Measurements from ENCODE around the gene ARMH3.
"Not testable (repeated sequence)": the region's sequence is repeated elsewhere in the genome, so short reads cannot be mapped to it uniquely, and the experiment has no call there.

ARMH3 gene

GRCh38 chr10:101980677-101981076 is 75.3 kb downstream of the ARMH3 start:
- not testable (repeated sequence) for DNase-seq

- no peak for DNase-seq
Measured at GRCh38 chr10:101974091-101974971, 81.6 kb downstream of the ARMH3 start.

DNA sequence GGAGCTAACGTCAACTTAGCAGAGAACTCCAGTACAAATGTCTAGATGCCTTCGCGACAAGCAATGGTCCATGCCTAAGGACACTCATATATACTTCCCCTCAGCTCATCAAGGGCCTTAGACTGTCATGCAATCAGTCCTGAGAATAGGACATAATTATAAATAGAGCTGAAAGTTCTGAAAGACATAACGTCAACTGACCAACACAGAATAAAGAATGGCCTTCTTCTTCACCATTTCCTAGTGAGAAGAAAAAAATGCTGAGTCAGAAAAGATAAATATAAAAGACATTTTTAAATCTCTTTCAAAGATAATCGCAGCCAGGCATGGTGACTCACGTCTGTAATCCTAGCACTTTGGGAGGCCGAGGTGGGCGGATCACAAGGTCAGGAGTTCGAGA is 83.2 kb downstream of the ARMH3 start:
- no peak for DNase-seq

- no peak for DNase-seq
Measured at GRCh38 chr10:101969412-101969922, 86.5 kb downstream of the ARMH3 start.

DNA sequence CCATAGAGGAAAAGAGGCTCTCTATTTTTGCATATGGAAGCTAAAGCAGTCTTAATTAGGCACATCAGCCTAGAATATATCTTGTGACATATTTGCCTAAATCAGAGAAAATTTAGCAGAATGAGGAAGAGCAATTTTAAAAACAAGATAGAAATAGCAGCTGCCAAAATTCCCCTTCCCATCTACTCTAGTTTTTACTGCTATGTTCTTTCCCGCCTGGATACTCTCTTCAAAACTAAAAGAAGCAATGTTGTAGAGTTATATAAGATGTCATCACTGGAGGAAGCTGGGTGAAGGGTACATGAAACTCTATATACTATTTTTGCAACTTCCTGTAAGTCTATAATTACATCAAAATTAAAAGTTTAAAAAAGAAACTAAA is 87.0 kb downstream of the ARMH3 start:
- no peak for DNase-seq

DNA sequence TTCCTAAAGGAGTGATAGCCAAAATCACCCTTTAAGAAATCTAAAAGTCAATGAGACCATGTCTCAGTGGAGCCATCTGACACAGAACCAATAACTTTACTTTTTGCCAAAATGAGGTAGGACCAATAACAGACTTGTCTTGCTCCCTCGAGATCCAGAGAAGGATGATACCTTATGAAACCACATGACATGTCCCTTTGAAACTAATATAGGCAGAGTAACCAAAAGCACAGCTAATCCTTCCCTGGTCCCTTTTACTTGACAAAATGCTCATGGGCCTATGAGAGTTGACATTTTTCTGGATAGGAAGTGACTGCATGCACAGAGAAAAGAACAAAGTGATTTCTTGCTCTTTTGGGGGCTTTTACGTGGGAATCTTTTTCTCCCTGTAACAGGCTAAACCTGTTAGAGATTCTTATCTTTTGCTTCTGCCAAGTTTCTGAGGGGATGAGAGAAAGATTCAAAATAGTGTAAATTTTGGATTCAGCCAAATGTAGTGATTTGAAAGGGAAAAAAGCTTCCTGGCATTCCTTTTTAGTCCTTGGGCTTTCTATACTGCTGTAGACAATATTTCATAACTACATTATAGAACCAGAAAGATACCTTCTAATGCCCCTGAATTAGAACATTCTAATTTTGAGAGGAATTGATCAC is 87.6 kb downstream of the ARMH3 start:
- no peak for DNase-seq

DNA sequence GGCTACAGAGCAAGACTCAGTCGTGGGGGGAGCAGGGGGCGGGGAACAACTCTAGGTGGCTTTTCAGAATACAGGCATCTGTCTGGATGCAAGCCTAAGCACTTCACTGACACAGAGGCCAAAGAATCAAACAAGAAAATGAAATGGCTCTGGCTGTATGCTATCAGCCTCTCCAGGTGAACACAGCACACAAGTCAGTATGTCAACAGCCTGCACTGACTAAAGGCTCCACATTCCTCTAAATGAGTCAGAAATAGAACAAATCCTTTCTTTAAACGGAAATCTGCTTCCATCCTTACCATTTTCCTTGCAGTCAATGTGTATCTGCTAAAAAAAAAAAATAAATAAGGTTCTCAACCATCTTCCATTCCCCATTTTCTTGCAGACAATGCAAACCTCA is 88.3 kb downstream of the ARMH3 start:
- no peak for DNase-seq

DNA sequence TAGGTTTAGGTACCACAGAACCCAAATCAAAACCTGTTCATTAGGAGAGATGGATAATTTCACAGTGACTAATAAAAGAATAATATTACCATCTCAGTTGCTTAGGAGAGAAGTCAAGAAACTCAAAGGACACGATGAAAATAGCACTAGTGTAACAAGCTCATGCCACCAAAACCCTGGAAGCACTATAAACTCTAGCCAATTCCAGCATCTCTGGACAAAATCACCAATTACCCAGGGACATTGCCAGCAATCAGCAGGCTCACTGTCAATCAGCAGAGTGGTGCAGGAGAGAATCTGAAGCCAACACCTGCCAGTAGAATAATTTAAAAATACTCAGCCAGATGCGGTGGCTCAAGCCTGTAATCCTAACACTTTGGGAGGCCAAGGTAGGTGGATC is 88.9 kb downstream of the ARMH3 start:
- DNase-seq, result no peak

DNA sequence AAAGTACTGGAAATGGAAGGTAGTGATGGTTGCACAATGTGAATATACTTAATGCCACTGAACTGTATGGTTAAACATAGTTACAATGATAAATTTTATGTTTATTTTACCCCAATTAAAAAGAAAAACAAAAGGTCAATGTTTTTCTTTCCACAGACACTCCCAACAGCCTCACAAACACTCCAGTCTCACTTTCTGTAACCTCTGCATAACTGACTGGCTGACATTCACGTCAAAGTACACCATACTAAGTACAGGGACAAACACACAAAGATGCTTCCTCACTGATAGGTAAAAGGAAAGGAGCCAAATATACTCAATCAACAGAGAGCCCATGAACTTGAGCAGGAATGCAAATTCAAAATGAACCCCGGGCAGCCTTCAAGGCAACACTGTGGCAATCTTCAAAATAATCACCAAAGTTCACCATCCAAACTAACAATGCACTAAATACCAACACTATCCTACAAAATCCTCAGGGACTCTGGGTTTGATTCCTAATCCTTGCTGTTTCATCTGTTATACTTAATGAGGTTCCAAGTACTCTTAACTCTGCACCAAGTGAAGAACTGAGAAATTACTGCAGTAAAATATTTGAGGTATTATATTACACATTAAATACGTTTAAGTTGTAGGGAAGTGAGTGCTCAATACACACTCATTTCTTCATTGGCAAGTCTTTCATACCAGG is 90.8 kb downstream of the ARMH3 start:
- no peak for DNase-seq

GRCh38 chr10:101961591-101962498 is 94.1 kb downstream of the ARMH3 start:
- no peak for DNase-seq

DNA sequence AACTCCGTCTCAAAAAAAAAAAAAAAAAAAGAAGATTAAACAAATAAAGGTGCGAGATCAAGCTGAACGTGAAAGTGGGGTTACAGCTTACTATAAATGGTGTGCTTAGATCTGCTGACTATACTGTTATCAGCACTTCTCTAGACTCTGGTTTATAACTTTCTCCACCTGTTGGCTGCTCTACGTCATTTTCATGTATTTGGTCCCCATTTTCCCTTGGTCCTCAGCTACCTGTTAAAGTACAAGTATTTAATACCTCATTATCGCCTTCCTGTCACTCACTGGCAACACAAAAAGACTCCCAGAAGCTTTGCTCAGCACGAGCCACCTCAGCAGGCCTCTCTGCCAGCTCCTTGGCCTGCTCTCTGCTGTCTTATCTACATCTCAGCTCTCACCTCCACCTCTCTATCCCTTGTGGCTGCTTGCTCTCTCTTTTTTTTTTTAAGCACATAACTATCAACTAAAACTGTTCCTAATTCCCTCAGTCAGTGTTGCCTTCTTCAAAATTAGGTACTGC is 95.0 kb downstream of the ARMH3 start:
- DNase-seq, result no peak

DNA sequence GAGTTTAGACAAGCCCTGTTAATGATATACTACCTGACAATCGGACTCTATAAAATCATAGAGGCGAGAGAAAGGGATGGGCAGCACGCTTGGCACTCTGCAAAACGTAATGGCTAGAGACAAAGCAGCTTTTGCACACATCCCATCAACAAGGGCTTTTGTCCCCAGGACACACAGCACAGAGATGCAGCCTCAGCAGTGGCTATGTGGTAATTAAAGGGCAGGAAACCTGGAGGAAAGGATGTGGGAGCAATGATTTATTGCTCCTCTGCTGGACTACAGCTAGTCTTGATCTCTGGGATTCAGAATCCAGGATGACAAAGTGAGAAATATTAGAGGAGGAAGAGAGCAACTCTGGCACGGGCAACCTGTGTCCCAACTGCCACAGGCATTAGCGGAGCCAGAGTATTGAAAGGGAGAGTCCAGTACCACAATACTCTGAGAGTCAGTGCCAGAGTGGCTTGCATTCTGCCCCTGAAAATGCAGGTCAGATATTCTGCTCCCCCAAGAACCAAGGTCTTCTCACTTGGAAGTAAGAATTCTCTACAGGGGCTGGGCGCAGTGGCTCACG is 96.5 kb downstream of the ARMH3 start:
- DNase-seq, result no peak

DNA sequence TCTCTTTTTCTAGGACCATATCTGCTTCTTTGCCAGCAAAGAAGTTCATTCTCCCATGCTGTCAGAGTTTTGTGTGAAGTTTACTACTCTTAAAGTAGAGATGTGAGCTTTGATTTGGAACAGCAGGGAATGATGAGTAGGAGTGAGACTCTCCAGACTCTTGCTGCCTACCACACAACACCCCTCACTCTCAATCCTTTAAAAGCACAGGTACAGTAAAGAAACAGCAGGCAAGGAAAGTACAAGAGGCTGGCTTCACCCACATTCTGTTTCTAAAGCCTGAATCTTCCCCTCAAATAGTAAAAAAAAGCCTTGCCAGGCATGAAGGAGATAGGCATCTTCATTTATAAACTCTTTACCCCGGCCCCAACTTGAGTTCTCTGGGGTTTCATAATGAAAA is 97.3 kb downstream of the ARMH3 start:
- DNase-seq, result no peak

- DNase-seq, result no peak
Measured at GRCh38 chr10:101956898-101957297, 99.1 kb downstream of the ARMH3 start.

DNA sequence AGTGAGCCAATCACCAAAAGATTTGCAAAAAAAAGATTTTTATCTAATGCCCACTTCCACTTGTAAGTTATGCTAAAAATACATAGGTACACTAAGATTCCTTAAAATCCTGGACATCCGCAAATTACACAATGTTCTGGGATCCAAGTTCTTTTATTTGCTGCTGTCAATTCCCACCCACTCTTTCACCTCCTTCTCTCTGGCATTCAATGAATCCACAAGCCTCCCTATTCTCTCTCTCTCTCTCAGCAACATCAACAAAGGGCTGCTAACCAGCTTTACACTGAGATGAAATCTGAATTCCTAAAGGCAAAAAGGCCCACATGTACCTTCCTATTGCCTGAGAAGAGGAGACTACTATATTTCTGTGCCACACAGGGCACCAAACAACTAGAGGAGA is 99.9 kb downstream of the ARMH3 start:
- no peak for DNase-seq

DNA sequence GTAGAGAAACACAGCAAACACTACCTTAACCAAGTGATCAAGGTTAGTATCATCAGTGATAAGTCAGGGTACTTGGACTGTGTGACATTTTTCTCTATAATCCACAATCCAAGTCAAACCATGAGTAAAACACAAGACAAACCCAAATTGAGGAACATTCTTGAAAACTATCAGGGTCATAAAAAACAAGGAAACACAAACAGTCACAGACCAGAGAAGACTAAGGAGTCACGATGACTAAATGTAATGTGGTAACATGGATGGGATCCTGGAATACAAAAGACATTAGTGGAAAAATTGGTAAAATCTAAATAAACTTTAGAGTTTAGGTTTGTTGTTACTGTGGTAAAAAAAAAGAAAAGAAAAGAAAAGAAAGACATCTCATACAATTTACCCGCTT is 103.8 kb downstream of the ARMH3 start:
- DNase-seq, result no peak

DNA sequence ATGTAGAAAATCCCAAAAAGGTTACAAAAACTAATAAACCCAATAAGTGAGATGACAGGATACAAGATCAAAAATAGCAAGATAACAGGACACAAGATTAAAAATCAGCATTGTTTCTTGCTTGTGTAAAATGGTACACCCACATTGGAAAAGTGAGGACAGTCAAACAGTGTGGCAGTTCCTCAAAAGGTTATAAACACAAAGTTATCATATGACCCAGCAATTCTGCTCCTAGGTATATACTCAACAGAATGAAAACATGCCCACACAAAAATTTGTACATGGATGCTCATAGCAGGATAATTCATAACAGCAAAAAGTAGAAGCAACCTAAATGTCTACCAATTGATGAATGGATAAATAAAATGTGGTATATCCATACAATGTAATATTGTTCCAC is 105.8 kb downstream of the ARMH3 start:
- no peak for DNase-seq

- DNase-seq, result no peak
Measured at GRCh38 chr10:101941871-101942270, 114.1 kb downstream of the ARMH3 start.

DNA sequence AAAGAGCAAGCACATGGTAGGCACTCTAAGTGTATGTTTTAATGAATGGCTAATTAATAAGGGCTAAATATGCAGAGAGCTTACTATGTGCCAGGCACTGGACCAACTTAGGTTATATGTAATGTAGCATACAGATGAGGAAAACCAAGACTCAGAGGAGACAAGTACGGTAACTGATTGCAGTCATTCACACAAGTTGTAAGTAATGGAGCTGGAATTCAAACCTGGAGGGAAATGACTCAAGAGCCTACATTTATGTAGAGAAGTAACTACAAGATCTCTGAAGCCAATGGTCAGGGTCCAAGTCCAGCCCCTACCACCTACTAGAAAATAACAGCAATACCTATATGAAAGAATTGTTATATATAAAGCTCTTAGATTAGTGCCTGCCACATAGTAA is 115.1 kb downstream of the ARMH3 start:
- no peak for DNase-seq

DNA sequence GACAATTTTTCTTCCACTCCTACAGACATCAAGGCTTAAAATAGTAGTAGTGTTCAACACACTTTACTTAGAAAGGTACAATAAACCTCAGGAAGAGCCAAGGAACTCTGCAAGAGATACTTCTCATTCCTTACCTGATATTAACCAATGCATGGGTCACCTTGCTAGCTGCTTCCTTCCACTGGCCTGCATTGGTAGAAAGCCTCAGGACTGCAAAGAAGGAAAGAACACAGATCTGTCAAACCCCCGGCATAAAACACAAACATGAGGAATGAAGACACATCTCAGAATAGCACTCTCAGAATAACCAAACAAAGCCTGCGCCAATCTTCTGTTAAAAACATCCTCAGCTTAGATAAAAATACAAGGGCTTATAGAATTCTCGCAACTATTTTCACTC is 116.2 kb downstream of the ARMH3 start:
- DNase-seq, result no peak

DNA sequence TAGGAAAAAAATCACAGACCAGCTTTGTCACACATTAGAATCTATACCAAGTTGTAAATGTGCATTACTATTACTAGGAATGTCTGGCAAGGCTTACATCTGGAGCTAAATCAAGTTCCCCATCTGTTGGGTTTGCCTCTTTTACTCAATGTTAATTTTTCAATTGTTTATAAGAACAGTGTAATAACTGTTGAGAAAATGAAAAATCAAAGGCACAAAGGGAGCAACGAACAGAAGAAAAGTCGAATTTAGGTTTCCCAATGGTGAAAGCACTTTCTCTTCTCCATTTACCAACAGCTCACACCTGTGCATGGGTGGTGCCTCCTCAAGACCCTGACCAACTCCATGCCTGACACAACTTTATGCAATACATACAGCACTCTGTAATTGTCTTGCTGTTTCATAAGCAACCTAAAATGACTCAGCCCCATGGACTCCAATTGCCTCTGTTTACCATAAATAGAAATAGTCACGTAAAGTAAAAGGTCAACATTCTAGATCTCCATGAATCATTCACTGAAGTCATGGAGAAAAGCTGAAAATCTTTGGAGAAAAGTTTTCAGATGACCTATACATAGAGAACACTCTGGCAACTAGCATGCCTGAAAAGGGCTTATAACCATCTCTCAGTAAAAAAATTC is 116.8 kb downstream of the ARMH3 start:
- DNase-seq, result no peak

Data from SW 1271 (cell line).